Activated CD4-positive, alpha-beta T cell treated with anti-CD3 and anti-CD28 coated beads, Interleukin-2, amount 50 U/mL, for 1 hour (primary cell): Measurements from ENCODE around the gene ANTKMT.
"Not testable (repeated sequence)": the region's sequence is repeated elsewhere in the genome, so short reads cannot be mapped to it uniquely, and the experiment has no call there.

Source experiments
- DNase-seq: peaks from one replicate; pipeline ENCODE4 v3.0.0-alpha.2; 2020

The ANTKMT gene

DNA sequence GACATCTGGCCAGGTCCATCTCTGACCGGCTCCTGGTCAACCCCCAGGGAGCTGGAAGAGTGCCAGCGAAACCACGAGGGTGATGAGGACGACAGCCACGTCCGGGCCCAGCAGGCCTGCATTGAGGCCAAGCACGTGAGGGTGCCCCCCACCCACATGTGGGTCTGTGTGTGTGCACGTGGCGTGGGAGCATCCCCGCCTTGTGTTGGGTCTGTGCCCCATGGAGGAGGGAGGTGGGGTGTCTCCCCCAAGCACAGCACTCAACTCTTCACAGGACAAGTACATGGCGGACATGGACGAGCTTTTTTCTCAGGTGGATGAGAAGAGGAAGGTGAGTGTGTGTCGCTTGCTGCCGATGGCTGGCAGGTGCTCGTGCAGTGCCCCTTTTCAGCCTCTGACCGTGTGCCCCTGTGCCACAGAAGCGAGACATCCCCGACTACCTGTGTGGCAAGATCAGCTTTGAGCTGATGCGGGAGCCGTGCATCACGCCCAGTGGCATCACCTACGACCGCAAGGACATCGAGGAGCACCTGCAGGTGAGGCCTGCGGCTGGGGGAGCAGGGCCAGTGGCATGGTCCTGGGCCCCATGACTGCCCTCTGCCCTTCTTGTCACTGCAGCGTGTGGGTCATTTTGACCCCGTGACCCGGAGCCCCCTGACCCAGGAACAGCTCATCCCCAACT lies 39.1 kb upstream of the ANTKMT start:
- DNase-seq, result no peak

DNA sequence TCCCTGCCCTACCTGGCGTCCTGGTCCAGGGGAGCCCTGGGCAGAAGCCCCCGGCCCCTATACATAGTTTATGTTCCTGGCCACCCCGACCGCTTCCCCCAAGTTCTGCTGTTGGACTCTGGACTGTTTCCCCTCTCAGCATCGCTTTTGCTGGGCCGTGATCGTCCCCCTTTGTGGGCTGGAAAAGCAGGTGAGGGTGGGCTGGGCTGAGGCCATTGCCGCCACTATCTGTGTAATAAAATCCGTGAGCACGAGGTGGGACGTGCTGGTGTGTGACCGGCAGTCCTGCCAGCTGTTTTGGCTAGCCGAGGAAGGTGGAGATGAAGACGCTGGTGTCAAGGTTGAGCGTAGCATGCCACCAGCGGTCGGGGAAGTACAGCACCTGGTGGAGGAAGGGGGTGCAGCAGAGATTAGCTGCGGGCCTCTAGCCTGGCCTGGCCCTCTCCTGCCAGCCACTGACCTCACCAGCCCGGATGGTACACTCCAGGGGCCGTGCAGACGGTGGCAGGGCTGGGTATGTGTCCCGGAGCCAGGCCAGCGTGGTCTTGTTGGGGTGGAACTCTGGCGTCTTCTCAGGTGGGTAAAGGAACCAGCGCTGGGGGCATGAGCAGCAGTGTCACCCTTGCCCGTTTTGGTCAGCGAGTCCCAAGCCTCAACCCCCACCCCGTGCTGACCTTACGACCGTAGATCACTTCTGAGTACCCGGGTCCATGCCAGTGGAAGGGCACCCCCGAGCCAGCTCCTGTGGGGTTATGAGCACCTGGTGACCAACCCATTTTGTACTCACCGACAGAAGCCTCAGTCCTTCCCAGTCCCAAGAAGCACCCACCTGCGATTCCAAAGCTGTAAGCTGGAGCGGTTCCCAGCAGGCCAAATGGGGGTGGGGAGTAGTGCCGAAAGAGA lies 38.2 kb upstream of the ANTKMT start:
- DNase-seq, result no peak

DNA sequence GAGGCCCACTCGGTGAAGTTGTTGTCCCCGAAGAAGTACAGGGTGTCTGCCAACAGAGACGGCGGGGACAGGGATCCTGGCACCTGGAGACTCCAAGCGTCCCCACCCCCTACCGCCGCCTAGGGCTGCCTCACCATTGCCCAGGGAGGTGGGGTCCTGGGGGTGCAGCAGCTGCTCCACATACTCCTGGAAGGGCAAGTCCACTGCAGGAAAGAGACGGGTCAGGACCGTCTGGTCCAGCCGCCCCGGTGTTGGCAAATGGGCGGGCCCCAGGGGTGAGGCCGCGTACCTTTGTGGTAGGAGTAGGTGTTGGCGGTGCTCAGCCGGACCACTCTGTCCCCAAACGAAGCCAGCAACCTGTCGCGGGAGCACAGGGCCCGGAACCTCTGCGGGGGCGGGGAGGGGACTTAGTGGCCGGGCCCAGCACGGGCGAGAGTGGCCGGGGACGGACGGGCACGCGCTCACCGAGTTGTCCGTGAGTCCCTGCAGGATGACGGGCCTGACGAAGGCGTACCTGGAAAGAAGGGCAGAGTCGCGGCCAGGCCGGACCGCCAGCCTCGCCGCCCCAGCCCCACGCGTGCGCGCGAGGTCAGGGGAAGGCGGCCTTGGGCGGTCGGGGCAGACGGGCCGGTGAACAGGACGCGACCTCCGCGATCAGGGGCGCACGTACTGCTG lies 37.4 kb upstream of the ANTKMT start:
- DNase-seq, result no peak

DNA sequence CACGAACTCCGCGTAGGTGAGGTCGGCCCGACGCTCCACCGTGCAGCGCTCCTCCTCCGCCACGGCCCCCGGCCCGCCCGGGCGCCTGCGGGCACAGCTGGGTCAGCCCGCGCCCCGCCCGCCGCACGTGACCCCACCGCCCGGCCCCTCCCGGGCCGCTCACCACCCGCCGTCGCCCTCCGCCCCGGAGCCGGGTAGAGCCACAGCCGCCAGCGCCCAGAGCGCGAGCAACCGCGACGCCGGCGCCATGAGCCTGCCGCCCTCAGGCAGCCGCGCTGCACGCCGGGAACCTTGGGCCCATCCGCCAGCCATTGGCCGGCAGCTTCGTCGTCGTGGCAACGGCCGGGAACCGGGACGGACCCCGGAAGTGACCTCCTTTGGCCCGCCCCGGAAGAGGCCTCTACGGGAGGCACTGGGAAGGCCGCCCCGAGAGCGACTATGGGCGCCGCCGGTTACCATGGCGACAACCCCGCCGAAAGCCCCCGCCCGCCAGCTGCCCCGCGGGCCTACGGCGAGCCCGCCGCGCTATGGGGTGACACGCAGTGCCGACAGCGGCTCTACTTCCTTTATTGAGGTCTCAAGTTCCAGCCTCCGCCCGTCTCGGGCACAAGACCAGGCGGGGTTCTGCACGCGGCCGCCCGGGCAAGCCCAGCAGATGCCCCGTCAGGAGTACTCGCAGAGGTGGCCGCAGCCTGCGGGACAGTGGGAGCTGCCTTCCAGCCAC lies 36.7 kb upstream of the ANTKMT start, which contains the start of gene JMJD8:
Gene JMJD8, minus strand, starts transcription at position 264 of the 724 bp plus-strand sequence. Its CDS starts 15 bp downstream, at position 249.
- peak; percentile 95 for DNase-seq

DNA sequence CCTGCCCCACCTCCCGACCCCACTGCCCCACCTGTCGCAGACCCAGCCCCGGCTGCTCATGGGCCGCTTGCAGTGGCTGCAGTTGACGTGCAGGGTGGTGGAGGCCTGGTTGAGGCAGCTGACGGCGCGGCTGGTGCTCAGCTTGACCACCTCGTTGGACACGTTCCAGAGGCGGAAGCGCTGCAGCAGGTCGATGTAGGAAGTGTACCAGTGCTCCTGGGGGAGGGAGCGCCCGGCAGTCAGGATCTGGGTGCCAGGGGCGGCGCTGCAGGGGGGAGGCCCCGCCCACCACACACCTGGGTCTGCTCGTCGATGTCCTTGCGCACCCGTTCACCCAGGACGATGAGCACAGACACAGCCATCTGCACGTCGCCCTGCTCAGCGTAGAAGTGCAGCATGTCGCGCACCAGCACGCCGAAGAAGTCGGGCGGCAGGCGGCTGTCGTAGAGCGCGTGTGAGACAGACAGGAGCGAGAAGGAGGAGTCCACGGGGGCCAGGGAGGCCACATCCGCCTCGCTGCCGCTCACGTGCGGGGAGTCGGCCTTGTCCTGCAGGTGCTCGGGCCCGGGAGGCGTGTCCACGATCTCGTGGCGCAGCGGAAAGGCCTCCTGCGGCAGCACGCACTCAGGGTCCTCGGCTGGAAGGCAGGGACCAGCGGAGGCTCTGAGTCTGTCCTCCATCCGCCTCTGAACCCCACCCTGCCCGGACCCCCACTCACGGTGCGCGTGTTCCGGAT lies 35.8 kb upstream of the ANTKMT start:
- DNase-seq, result no peak

GRCh38 chr16:685967-686366 lies 35.0 kb upstream of the ANTKMT start:
- DNase-seq, result no peak

GRCh38 chr16:686459-687260 lies 34.3 kb upstream of the ANTKMT start:
- DNase-seq, result no peak

- DNase-seq, result no peak
Measured at GRCh38 chr16:687499-687898, 33.4 kb upstream of the ANTKMT start.

GRCh38 chr16:689175-689897 lies 31.6 kb upstream of the ANTKMT start:
- no peak for DNase-seq

- not testable (repeated sequence) for DNase-seq
Measured at GRCh38 chr16:691242-691641, 29.7 kb upstream of the ANTKMT start.

- DNase-seq, result no peak
Measured at GRCh38 chr16:692356-693108, 28.4 kb upstream of the ANTKMT start.

- no peak for DNase-seq
Measured at GRCh38 chr16:693364-693763, 27.6 kb upstream of the ANTKMT start.

GRCh38 chr16:693766-694165 lies 27.2 kb upstream of the ANTKMT start:
- no peak for DNase-seq

DNA sequence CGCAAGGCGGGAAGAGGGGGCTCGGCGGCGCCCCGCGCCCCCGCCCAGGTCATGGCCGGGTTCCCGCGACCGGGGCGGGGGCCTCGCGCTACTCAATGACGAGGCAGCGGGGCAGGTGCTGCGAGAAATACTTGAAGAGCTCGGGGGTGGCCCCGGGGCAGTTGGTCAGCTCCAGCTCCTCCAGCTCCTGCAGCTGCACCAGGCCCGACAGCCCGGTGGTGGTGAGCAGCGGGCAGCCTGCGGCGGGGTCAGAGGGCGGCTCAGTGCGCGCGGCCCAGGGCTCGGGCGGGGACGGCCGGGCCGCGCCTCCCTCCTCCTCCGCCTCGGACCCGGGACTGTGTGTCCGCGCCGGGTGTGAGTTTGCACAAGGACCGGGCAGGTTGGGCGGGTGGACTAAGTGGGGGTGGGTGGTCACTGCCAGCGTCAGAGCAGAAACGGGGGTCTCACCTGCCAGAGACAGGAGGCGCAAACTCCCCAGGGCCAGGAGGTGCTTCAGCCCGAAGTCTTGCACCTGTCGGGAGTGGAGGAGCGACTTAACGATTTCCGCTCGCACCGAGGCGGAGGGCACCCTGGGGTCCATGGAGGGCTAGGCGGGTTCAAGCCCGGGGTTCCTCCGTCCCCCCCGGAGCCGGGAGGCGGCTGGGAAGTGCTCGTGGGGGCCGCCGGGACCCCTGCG lies 26.6 kb upstream of the ANTKMT start:
- no peak for DNase-seq

DNA sequence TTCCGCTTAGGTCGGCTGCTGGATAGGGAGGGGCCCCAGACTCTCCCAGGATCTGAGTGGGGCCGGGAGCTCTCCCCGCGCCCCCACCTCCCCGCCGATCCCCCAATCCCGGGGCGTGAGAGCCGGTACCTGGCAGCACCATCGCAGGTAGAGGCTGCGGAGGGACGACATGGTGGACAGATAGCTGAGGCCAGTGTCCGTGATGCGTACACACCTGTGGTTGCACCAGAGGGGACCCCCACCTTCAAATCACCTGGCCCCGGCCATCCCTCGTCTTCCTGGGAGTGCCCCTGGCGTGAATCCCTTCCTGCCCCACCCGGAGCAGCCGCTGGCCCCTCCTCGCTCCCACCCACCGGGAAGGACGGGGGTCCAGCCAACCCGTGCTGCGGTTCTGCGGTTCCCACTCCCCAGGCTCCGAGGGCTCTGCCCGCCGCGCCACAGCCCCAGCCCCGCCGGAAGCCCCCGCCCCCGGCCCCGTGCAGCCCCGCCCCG lies 26.0 kb upstream of the ANTKMT start:
- DNase-seq, result no peak

DNA sequence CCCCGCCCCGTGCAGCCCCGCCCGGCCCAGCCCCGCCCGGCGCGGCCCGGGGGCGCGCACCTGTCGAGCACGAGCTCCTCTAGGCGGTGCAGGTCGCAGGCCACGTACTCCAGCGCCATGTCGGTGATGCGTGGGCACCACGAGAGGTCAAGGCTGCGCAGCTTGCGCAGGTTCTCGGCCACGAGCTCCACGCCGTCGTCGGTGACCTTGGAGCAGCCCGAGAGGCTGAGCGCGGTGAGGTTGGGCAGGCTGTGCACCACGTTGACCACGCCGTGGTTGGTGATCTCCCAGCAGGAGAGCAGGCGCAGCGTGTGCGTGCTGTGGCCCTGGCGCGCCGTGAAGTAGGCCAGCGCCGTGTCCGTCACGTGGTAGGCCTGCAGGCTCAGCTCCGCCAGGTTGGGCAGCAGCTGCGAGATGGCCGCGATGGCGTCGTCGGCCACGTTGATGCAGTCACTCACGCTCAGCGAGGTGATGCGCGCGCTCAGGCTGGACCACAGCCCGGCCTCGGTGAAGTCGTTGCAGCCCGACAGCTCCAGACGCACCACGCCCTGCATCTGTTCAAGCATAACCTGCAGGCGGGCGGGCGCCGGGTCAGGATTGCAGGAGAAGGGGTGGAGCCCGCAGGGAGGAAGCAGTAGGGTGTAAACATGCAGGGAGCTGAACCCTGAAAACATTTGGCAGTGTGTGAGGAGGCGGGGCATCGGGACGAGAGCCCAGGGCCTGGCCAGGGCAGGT lies 25.4 kb upstream of the ANTKMT start:
- DNase-seq, result peak; percentile 65

GRCh38 chr16:698911-699671 lies 21.9 kb upstream of the ANTKMT start:
- no peak for DNase-seq
